ENCODE results near the gene TRPV6.

The TRPV6 gene

DNA sequence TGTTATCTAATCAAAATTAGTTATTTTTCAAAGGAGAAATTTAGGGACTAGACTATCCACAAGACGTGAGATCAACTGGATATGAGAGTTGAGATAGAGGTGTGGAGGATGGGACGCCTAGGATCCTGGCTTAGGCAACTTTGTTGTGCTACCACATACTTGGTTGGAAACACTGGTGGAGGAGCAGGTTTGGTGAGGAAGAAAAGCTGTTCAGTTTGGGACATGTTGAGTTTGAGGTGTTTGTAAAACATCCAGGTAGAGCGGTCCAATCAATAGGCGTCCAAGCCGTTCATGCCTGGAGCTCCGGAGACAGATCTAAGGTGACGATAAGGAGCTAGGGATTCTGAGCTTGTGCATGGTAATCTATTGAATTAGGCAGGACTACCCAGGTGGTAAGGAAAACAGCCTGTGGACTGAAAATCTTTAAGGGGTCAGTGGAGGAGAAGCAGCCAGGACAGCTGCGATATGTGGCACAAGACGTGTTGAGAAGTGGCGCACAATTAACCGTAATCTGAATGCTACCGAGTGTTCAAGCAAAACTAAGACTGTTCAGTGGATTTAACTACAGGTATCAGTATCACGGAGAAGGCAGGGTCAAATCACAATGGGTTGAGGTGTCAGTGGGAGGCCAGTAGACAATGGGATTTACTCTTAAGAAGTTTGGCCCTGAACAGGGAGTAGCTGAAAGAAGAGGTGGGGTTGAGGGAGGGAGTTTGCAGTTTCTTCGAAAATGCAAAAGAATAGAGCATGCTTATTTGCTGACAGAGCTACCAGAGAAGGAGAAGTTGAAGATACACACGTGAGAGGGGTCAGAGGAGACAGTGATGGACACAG, 16.1 kb upstream of the TRPV6 start:
- Histone ChIP-seq H3K4me3 (ENCODE audit: low read length) (no peak overlapping the region), H3K27me3 (ENCODE audit: control insufficient read depth, insufficient read depth, low read length) (no peaks in the 10 kb centered on the region), H3K9ac (ENCODE audit: low read length) (no peak overlapping the region)

GRCh38 chr7:142899661-142900060, 14.1 kb upstream of the TRPV6 start:
- Histone ChIP-seq H3K4me1 (ENCODE audit: control insufficient read depth, insufficient read depth, low read length) (no peaks in the 10 kb centered on the region), H3K36me3 (ENCODE audit: control insufficient read depth, insufficient read depth, low read length) (no peaks in the 10 kb centered on the region), H3K27ac (ENCODE audit: low read depth, low read length) (no peak overlapping the region), H3K27me3 (ENCODE audit: control insufficient read depth, insufficient read depth, low read length) (no peaks in the 10 kb centered on the region), H3K9ac (ENCODE audit: low read length) (no peak overlapping the region), H3K4me3 (ENCODE audit: low read length) (no peak overlapping the region)

More for the DNA sequence above, 16.1 kb upstream of the TRPV6 start:
- no peaks in the 10 kb centered on the region for H3K4me1 ChIP-seq (ENCODE audit: control insufficient read depth, insufficient read depth, low read length)
- H3K27ac ChIP-seq (ENCODE audit: low read depth, low read length) = no peak overlapping the region
- H3K36me3 ChIP-seq (ENCODE audit: control insufficient read depth, insufficient read depth, low read length) = no peaks in the 10 kb centered on the region

- Histone ChIP-seq H3K36me3 (ENCODE audit: control insufficient read depth, insufficient read depth, low read length) (no peaks in the 10 kb centered on the region), H3K27ac (ENCODE audit: low read depth, low read length) (no peak overlapping the region), H3K9ac (ENCODE audit: low read length) (no peak overlapping the region), H3K27me3 (ENCODE audit: control insufficient read depth, insufficient read depth, low read length) (no peaks in the 10 kb centered on the region), H3K4me3 (ENCODE audit: low read length) (no peak overlapping the region), H3K4me1 (ENCODE audit: control insufficient read depth, insufficient read depth, low read length) (no peaks in the 10 kb centered on the region)
Observed at GRCh38 chr7:142898377-142899170, 13.0 kb upstream of the TRPV6 start.

GRCh38 chr7:142897691-142898090, 12.1 kb upstream of the TRPV6 start:
- H3K9ac ChIP-seq (ENCODE audit: low read length) = no peak overlapping the region
- H3K4me1 ChIP-seq (ENCODE audit: control insufficient read depth, insufficient read depth, low read length) = no peaks in the 10 kb centered on the region
- no peaks in the 10 kb centered on the region for H3K36me3 ChIP-seq (ENCODE audit: control insufficient read depth, insufficient read depth, low read length)
- no peak overlapping the region for H3K27ac ChIP-seq (ENCODE audit: low read depth, low read length)
- H3K27me3 ChIP-seq (ENCODE audit: control insufficient read depth, insufficient read depth, low read length) = no peaks in the 10 kb centered on the region
- no peak overlapping the region for H3K4me3 ChIP-seq (ENCODE audit: low read length)

DNA sequence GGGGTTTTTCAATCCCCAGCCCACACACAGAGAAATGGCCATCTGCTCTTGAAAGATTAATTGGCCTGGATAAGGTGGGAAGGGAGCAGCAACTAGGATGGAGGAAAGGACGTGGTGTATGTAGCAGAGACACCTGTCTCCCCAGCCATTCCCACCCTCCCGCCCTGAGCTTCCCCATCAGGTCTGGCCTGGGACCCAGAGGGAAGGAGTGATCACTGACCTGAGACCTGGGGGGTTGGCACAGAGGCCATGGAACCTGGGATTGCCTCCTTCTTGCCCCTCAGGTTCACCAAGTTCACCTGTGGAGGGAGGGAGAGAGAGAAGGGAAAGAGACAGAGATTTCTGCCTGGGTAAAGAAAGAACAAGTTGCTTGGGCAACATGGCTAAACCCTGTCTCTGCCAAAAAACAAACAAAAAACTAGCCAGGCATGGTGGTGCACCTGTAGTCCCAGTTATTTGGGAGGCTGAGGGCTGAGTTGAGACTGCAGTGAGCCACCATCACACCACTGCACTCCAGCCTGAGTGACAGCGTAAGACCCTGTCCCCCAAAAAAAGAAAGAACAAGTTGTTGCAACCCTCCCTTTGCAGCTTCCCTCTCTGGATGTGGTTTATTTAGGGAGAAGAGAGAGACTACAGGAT, 11.3 kb upstream of the TRPV6 start:
- Histone ChIP-seq H3K36me3 (ENCODE audit: control insufficient read depth, insufficient read depth, low read length) (no peaks in the 10 kb centered on the region), H3K27me3 (ENCODE audit: control insufficient read depth, insufficient read depth, low read length) (no peaks in the 10 kb centered on the region), H3K4me3 (ENCODE audit: low read length) (no peak overlapping the region), H3K27ac (ENCODE audit: low read depth, low read length) (no peak overlapping the region), H3K9ac (ENCODE audit: low read length) (no peak overlapping the region), H3K4me1 (ENCODE audit: control insufficient read depth, insufficient read depth, low read length) (no peaks in the 10 kb centered on the region)

DNA sequence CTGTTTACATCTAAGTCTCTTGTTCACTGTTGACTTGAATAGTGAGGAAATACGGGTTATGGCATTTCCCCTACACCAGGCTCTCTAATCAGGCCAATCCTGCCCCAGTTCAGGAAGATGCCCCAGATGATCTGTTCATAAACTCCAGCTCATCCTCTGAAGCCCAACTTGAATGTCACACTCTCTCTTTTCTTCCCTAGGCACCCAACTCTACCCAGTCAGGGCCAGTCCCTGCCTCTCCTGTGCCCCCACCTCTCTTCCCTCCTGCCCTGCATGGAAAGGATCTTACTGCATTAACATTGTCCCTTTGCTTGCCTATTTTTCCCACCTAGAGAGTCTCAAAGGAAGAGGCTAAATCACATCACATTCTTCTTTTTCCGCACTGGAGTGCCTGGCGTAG, 10.6 kb upstream of the TRPV6 start:
- H3K27ac ChIP-seq (ENCODE audit: low read depth, low read length) = no peak overlapping the region
- no peak overlapping the region for H3K9ac ChIP-seq (ENCODE audit: low read length)
- H3K4me1 ChIP-seq (ENCODE audit: control insufficient read depth, insufficient read depth, low read length) = no peaks in the 10 kb centered on the region
- no peaks in the 10 kb centered on the region for H3K36me3 ChIP-seq (ENCODE audit: control insufficient read depth, insufficient read depth, low read length)
- no peak overlapping the region for H3K4me3 ChIP-seq (ENCODE audit: low read length)
- no peaks in the 10 kb centered on the region for H3K27me3 ChIP-seq (ENCODE audit: control insufficient read depth, insufficient read depth, low read length)

- H3K4me3 ChIP-seq (ENCODE audit: low read length) = no peak overlapping the region
Observed at GRCh38 chr7:142894985-142895593, 9.5 kb upstream of the TRPV6 start.

GRCh38 chr7:142894112-142894984, 8.8 kb upstream of the TRPV6 start:
- no peaks in the 10 kb centered on the region for H3K27me3 ChIP-seq (ENCODE audit: control insufficient read depth, insufficient read depth, low read length)
- H3K36me3 ChIP-seq (ENCODE audit: control insufficient read depth, insufficient read depth, low read length) = no peaks in the 10 kb centered on the region
- no peaks in the 10 kb centered on the region for H3K4me1 ChIP-seq (ENCODE audit: control insufficient read depth, insufficient read depth, low read length)
- no peak overlapping the region for H3K27ac ChIP-seq (ENCODE audit: low read depth, low read length)
- no peak overlapping the region for H3K4me3 ChIP-seq (ENCODE audit: low read length)
- H3K9ac ChIP-seq (ENCODE audit: low read length) = no peak overlapping the region

More at GRCh38 chr7:142894985-142895593, 9.5 kb upstream of the TRPV6 start:
- H3K36me3 ChIP-seq (ENCODE audit: control insufficient read depth, insufficient read depth, low read length) = no peaks in the 10 kb centered on the region
- no peak overlapping the region for H3K9ac ChIP-seq (ENCODE audit: low read length)
- H3K27ac ChIP-seq (ENCODE audit: low read depth, low read length) = no peak overlapping the region
- H3K27me3 ChIP-seq (ENCODE audit: control insufficient read depth, insufficient read depth, low read length) = no peaks in the 10 kb centered on the region
- no peaks in the 10 kb centered on the region for H3K4me1 ChIP-seq (ENCODE audit: control insufficient read depth, insufficient read depth, low read length)

DNA sequence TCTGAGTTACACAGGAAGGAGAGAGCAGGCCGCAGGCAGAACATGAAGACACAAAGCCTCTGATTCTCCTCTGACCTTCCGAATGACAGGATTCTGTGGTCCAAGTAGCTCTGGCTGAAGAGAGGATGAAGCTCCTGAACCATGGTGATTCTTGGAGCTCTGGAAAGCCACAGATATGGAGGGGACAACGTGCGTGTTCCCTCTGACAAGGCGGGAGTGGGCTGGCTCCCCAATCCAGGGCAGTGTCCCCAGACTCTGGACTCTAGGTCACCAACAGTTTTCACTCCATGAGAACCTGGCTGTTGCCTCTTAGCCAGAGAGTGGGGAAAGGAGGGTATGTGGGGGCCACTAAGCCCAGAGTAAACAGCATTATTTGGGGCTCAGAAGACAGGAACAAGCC, 7.4 kb upstream of the TRPV6 start:
- no peak overlapping the region for H3K9ac ChIP-seq (ENCODE audit: low read length)
- H3K4me1 ChIP-seq (ENCODE audit: control insufficient read depth, insufficient read depth, low read length) = no peaks in the 10 kb centered on the region
- no peaks in the 10 kb centered on the region for H3K27me3 ChIP-seq (ENCODE audit: control insufficient read depth, insufficient read depth, low read length)
- H3K4me3 ChIP-seq (ENCODE audit: low read length) = no peak overlapping the region
- no peaks in the 10 kb centered on the region for H3K36me3 ChIP-seq (ENCODE audit: control insufficient read depth, insufficient read depth, low read length)
- no peak overlapping the region for H3K27ac ChIP-seq (ENCODE audit: low read depth, low read length)

DNA sequence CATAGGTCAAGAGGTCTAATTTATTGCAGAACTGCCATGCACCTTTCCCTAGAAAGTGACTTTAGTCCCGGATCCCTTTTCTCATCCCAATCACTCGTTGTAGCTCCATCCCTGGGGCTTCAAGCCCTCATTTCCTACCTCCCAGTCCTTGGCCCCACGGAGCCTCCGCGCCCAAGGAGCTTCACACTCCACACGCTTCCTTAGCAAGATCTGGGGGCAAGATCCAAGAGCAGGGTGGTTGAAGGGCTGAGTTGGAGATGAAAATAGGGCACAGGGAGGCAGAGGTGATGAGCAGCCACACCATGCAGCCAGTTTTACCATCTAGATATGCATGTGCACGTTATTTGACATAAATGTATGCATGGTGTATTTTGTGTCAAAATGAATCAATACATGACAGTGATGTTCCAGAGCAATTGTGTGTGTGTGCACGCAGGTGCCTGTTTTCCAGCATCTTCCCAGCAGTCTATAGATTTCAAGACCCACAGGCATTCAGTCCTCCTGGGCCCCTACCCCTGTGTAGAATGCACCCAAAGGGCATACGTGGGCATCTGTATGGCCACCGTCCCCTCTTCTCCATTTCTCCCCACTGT, 6.0 kb upstream of the TRPV6 start:
- H3K36me3 ChIP-seq (ENCODE audit: control insufficient read depth, insufficient read depth, low read length) = no peaks in the 10 kb centered on the region
- H3K27me3 ChIP-seq (ENCODE audit: control insufficient read depth, insufficient read depth, low read length) = no peaks in the 10 kb centered on the region
- no peaks in the 10 kb centered on the region for H3K4me1 ChIP-seq (ENCODE audit: control insufficient read depth, insufficient read depth, low read length)
- no peak overlapping the region for H3K4me3 ChIP-seq (ENCODE audit: low read length)
- no peak overlapping the region for H3K27ac ChIP-seq (ENCODE audit: low read depth, low read length)
- H3K9ac ChIP-seq (ENCODE audit: low read length) = no peak overlapping the region

- Histone ChIP-seq H3K4me1 (ENCODE audit: control insufficient read depth, insufficient read depth, low read length) (no peaks in the 10 kb centered on the region), H3K36me3 (ENCODE audit: control insufficient read depth, insufficient read depth, low read length) (no peaks in the 10 kb centered on the region), H3K27ac (ENCODE audit: low read depth, low read length) (no peak overlapping the region), H3K27me3 (ENCODE audit: control insufficient read depth, insufficient read depth, low read length) (no peaks in the 10 kb centered on the region), H3K4me3 (ENCODE audit: low read length) (no peak overlapping the region), H3K9ac (ENCODE audit: low read length) (no peak overlapping the region)
Observed at GRCh38 chr7:142890874-142891485, 5.4 kb upstream of the TRPV6 start.

Data from rectal smooth muscle tissue (tissue), 1 donor.